ENCODE results near the gene SLC24A2.

The SLC24A2 gene

DNA sequence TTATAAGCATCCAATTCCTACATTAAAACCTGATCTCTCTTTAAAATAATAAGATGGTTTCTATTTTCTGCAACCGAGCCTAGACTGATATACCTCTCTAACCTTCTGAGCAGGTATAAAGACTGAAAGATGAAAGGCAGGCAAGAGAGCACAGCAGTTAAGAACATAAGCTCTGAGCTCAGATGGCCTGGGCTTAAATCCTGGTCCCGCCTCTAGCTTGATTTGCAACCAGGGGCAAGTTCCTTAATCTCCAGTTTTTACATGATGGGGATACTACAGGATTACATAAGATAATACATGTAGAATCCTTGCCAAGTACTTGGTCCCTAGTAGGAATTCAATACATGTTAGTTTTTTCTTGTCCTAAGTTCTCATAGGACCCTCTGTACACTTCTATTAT, 33.9 kb downstream of the SLC24A2 start:
- DNase-seq: no peak

DNA sequence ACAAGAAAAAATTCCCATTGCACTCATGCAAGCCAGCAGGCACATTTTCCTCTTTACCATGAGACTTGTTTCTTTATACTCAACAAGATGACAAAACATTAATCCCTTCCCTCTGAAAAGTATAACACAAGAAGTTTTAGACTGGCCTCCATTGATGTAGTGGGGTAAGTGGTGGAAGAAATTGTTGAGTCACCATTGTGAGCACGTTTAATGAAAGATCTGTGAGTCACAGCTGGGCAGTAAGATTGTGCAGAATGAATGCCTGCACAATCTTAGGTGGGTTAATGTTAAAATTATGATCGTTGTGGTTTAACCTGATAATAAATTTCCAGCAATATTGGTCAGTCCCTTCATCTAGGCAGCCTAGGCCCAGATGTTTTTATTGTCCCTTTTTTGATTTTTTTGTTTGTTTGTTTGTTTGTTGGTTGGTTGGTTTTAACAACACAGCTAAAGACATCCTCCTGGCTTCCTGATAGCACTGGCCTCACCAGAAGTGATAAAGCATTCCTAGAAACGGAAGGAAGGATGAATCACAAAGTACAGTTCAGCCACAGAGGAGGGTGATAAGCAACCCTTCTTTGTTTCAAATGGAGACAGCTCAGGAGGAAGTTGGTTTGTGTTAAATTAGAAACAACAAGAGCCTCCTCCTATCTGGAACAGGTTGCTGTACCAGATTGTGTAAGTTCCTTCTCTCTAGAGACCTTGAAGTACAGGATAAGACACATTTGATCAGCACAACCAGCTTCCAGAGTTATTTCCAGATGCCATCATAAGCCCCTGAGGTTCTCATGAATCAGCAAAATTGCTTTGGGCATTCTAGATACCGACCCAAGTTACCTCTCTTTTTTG, 40.3 kb downstream of the SLC24A2 start:
- DNase-seq: no peak

DNA sequence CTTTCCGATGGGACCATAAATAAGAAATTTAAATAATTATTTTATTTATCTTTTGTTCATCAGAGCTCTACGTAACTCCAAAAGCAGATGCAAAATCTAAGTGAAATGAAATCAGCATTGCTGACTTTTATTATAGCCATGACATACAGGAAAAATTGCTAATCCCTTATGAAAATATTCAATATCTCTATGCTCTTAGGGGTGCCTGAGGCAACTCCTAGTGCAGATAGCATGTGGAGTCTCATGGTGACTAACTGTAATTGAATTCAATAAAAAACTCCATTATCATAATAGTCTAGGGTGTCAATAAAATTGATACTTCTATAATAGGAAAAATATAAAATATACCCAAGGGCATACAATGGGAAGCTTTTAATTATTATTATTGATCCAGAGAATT, 42.6 kb downstream of the SLC24A2 start:
- DNase-seq: no peak

DNA sequence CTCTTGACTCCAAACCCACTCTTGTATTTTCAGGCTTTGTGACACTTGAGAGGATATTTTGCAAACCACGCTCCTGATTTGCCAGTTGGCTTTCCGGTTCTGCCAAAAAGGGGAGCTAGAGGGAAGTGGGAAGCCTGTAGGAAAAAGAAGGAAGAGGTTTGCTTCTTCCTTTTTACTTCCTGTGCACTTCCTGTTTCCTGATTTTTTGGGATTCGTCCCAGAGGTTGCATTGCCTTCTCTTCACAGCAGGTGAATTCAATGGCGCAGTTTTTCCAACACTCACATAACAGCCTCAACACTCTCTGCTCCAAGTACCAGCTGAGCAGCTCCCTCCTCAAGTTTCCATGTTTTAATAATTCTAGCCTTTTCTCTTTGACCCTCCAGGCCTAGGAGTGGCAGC, 47.7 kb downstream of the SLC24A2 start:
- DNase-seq: no peak
